KMS-11 (cell line): ENCODE data around the gene BIK.

ENCODE experiments used
- H2AFZ ChIP-seq: fragments of 200-600 bp; sonication (generic); 2 replicates; pipeline ENCODE4 v1.6.1; 2016; ENCODE audit warnings: antibody characterized with exemption, mixed run types, low read depth
- H3K27ac ChIP-seq: fragments of 200-600 bp; sonication (generic); 2 replicates; pipeline ENCODE4 v1.6.1; 2016; ENCODE audit warnings: mild to moderate bottlenecking, mixed run types
- H3K27me3 ChIP-seq: fragments of 200-600 bp; sonication (generic); 2 replicates; pipeline ENCODE4 v1.6.1; 2017; ENCODE audit warnings: mild to moderate bottlenecking, low read depth, mixed run types, moderate library complexity; ENCODE audit not compliant: insufficient read depth
- H3K36me3 ChIP-seq: fragments of 200-600 bp; sonication (generic); 2 replicates; pipeline ENCODE4 v1.6.1; 2017; ENCODE audit warnings: mild to moderate bottlenecking, mixed run types; ENCODE audit not compliant: insufficient read depth
- H3K4me1 ChIP-seq: fragments of 200-600 bp; sonication (generic); 2 replicates; pipeline ENCODE4 v1.6.1; 2016; ENCODE audit warnings: mild to moderate bottlenecking, low read depth, mixed run types; ENCODE audit not compliant: poor library complexity, severe bottlenecking
- H3K4me2 ChIP-seq: fragments of 200-600 bp; sonication (generic); 2 replicates; pipeline ENCODE4 v1.7.0; 2016; ENCODE audit warnings: mild to moderate bottlenecking, mixed run types
- H3K4me3 ChIP-seq: fragments of 200-600 bp; sonication (generic); IDR thresholded peaks from 2 replicates; pipeline ENCODE4 v1.6.1; 2017; ENCODE audit warnings: low read depth, low read length, mixed read lengths; ENCODE audit not compliant: insufficient read depth
- H3K79me2 ChIP-seq: fragments of 200-600 bp; sonication (generic); 2 replicates; pipeline ENCODE4 v1.6.1; 2016; ENCODE audit warnings: low read depth, mixed run types; ENCODE audit not compliant: insufficient read depth
- H3K9ac ChIP-seq: fragments of 200-600 bp; sonication (generic); 2 replicates; pipeline ENCODE4 v1.6.1; 2016; ENCODE audit warnings: mild to moderate bottlenecking, mixed run types
- H4K20me1 ChIP-seq: fragments of 200-600 bp; sonication (generic); 2 replicates; pipeline ENCODE4 v1.6.1; 2016; ENCODE audit warnings: mild to moderate bottlenecking, mixed run types; ENCODE audit not compliant: insufficient read depth
- TF ChIP-seq, protein P1 (sequence below): fragments of 200-600 bp; sonication (generic); conservative IDR thresholded peaks from 2 replicates; pipeline ENCODE4 v1.6.1; 2017; ENCODE audit warnings: low read depth, mild to moderate bottlenecking, antibody characterized with exemption, low read length, moderate library complexity, mixed read lengths

BIK gene

DNA sequence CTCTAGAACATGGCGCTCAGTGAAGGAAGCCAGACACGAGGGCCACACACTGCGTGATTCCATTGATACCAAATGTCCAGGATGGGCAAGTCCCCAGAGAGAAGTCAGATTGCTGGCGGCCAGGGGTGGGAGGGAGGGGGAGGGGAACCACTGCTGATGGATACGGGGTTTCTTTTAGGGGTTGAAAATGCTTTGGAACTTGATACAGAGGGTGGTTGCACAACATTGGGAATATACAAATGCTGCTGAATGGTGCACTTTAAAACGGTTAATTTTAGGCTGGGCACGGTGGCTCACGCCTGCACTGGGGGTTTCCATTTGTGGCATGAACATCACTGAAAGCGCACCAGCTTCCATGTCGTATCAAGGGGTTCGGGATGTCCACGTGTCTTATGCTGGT, 45.9 kb downstream of the BIK start:
- peaks cover 10% of the 10 kb centered on the region for H3K4me1 ChIP-seq
- no peak overlapping the region for H3K4me3 ChIP-seq
- no peak overlapping the region for H3K4me2 ChIP-seq
- TF ChIP-seq, protein P1, sequence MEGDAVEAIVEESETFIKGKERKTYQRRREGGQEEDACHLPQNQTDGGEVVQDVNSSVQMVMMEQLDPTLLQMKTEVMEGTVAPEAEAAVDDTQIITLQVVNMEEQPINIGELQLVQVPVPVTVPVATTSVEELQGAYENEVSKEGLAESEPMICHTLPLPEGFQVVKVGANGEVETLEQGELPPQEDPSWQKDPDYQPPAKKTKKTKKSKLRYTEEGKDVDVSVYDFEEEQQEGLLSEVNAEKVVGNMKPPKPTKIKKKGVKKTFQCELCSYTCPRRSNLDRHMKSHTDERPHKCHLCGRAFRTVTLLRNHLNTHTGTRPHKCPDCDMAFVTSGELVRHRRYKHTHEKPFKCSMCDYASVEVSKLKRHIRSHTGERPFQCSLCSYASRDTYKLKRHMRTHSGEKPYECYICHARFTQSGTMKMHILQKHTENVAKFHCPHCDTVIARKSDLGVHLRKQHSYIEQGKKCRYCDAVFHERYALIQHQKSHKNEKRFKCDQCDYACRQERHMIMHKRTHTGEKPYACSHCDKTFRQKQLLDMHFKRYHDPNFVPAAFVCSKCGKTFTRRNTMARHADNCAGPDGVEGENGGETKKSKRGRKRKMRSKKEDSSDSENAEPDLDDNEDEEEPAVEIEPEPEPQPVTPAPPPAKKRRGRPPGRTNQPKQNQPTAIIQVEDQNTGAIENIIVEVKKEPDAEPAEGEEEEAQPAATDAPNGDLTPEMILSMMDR, result no peak
- H3K36me3 ChIP-seq, result no peaks in the 10 kb centered on the region
- H3K79me2 ChIP-seq, result peaks cover 4% of the 10 kb centered on the region; the same call in 1 of the 2 replicates
- H2AFZ ChIP-seq, result no peak overlapping the region
- H3K27me3 ChIP-seq, result no peaks in the 10 kb centered on the region
- H3K27ac ChIP-seq, result no peak overlapping the region
- H4K20me1 ChIP-seq, result no peaks in the 10 kb centered on the region
- no peak overlapping the region for H3K9ac ChIP-seq

DNA sequence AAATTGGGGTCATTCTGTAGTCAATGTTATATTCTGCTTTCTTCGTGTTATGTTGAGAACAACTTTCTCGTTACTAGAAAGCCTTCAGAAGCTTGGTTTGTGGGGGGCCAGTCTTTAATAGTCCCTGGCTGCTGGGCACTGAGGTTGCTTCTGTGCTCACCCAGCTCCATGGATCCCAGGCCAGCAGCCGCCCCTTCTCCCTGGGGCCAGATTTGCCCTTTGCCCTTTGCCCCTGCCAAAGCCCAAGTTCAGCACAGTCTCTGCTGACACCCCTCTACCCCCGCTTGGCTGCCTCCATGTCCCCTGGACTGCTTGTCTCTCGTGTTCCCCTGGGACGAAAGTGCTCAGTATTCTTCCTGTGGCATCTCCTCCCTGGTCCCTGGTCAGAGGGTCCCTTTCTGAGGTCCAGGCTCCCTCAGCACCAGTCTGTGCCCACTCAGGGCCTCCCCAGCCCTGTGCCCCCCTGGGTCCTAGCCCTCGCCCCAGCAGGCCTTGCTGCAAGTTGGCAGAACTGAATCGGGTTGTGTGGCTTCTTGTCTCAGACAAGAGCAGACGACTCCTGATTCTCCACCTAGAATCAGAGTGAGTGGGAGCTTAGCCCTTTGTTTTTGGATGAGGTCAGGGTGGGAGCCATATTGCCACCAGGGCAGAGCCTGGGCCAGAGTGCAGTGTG, 47.5 kb downstream of the BIK start:
- TF ChIP-seq, protein P1, result no peak
- H3K9ac ChIP-seq, result no peak overlapping the region
- no peaks in the 10 kb centered on the region for H4K20me1 ChIP-seq
- no peak overlapping the region for H2AFZ ChIP-seq
- peaks cover 6% of the 10 kb centered on the region for H3K4me1 ChIP-seq
- no peak overlapping the region for H3K27ac ChIP-seq
- no peak overlapping the region for H3K4me2 ChIP-seq
- H3K79me2 ChIP-seq, result peaks cover 4% of the 10 kb centered on the region; the same call in 1 of the 2 replicates
- no peaks in the 10 kb centered on the region for H3K36me3 ChIP-seq
- no peaks in the 10 kb centered on the region for H3K27me3 ChIP-seq
- H3K4me3 ChIP-seq, result no peak overlapping the region

DNA sequence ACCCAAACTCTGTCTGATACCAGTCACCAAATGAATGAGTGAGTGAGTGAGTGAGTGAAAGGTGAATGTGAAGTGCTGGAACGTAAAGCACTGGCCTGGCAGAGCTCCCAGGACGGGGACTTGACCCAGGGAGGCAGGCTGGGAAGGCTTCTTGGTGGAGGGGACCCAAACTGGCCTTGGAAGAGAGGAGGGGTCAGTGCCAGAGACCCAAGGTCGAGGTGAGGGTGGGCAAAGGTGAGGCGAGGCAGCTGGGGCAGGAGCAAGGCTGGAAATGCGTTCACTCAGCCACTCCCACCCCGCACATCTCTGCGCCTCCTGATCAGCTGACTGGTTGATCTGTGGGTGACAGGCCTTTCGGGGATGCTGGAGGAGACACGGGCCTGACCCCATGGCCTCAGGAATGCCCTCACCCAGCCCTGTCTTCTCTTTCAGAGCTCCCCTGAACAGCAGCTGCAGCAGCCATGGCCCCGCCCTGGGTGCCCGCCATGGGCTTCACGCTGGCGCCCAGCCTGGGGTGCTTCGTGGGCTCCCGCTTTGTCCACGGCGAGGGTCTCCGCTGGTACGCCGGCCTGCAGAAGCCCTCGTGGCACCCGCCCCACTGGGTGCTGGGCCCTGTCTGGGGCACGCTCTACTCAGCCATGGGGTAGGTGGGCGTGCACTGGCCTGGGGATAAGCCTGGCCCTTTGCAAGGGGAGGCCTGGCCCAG, 48.4 kb downstream of the BIK start:
- H3K27ac ChIP-seq, result no peak overlapping the region
- no peak overlapping the region for H3K9ac ChIP-seq
- no peaks in the 10 kb centered on the region for H4K20me1 ChIP-seq
- peaks cover under 1% of the 10 kb centered on the region for H3K4me1 ChIP-seq
- H3K4me2 ChIP-seq, result no peak overlapping the region
- H2AFZ ChIP-seq, result no peak overlapping the region
- peaks cover 2% of the 10 kb centered on the region; the same call in 1 of the 2 replicates for H3K79me2 ChIP-seq
- TF ChIP-seq, protein P1, result no peak
- H3K27me3 ChIP-seq, result no peaks in the 10 kb centered on the region
- H3K36me3 ChIP-seq, result no peaks in the 10 kb centered on the region
- H3K4me3 ChIP-seq, result no peak overlapping the region

DNA sequence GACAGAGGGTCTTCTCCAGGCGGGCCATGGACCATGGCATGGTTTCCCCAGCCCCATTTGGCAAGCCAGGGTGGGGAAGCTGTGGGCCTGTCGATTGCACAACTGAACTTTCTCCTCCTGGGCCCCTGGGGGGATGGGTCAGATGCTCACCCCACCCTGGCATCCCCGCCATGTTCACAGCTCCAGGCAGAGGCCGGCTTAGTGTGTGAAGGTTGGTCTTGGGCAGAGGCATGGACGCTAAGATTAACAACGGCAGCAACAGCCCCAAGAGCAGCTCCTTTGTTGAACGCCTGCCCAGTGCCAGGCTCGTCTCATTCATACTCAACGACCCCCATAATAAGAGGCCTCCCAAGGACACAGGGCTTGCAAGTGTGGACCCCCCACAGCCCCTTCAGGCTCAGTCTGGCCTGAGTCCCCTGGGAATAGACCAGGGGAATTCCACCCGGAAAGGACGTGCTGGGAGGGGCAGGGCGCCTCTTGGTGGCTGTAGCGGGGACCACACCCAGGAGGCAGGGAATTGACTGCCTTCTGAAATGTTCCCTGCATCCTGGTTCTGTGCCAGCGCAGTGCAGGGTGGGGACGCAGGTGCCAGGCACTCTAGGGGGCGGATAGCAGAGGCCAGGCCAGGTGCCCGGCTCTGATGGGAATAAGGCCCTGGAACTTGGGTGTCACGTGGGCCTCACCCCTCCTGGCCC, 49.1 kb downstream of the BIK start:
- no peaks in the 10 kb centered on the region for H3K36me3 ChIP-seq
- H3K9ac ChIP-seq, result no peak overlapping the region
- H3K79me2 ChIP-seq, result no peaks in the 10 kb centered on the region
- H4K20me1 ChIP-seq, result no peaks in the 10 kb centered on the region
- H3K4me3 ChIP-seq, result no peak overlapping the region
- no peak overlapping the region for H2AFZ ChIP-seq
- H3K4me2 ChIP-seq, result no peak overlapping the region
- TF ChIP-seq, protein P1, result 0 out of 2 replicates have a peak, but pooled peaks have one; percentile 21
- no peak overlapping the region for H3K27ac ChIP-seq
- H3K27me3 ChIP-seq, result no peaks in the 10 kb centered on the region
- H3K4me1 ChIP-seq, result no peaks in the 10 kb centered on the region
